ENCODE results near the gene PPP2R2D.

The PPP2R2D gene

DNA sequence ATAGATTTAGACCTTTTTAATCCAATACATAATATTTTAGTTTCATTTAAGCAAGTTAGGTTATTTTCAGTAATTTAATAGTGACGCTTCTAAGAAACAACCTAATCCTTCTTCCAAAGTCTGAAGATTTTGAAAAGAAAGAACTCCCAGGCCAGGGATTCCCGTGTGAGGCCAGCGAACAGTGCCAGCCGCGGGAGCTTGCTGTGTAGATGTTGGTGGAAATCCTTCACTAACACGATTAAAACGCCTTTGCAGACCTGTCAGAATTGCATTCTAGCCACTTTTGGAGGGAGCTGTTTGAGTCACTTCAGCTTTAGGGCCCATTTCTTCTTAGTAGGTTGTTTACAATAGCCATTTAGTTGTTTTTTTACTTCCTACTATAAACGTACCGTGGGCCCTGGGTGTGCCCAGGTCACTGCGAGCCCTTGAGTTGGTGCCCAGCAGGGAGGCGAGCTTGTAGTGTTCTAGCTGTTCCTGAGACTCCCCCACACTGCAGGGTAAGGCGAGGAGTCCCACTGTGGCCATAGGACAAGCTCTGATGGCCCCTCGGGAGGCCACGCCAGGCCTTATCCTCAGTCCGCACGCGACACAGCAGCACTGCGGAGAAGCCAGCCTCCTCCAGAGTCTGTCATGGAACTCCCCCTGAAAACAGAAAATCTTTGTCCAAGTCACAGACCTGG is 32.3 kb downstream of the PPP2R2D start:
- DNase-seq (ENCODE audit: low read depth), result no peak
- TF ChIP-seq, protein P1, sequence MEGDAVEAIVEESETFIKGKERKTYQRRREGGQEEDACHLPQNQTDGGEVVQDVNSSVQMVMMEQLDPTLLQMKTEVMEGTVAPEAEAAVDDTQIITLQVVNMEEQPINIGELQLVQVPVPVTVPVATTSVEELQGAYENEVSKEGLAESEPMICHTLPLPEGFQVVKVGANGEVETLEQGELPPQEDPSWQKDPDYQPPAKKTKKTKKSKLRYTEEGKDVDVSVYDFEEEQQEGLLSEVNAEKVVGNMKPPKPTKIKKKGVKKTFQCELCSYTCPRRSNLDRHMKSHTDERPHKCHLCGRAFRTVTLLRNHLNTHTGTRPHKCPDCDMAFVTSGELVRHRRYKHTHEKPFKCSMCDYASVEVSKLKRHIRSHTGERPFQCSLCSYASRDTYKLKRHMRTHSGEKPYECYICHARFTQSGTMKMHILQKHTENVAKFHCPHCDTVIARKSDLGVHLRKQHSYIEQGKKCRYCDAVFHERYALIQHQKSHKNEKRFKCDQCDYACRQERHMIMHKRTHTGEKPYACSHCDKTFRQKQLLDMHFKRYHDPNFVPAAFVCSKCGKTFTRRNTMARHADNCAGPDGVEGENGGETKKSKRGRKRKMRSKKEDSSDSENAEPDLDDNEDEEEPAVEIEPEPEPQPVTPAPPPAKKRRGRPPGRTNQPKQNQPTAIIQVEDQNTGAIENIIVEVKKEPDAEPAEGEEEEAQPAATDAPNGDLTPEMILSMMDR (IDR thresholded peaks at IDR 0.05; ENCODE audit: low read length, missing control alignments), result no peak

GRCh38 chr10:131933696-131934086 is 32.9 kb downstream of the PPP2R2D start:
- no peak overlapping the region for H3K4me3 ChIP-seq (replicated peaks; ENCODE audit: low read depth, low read length)
- DNase-seq (ENCODE audit: low read depth), result no peak
- TF ChIP-seq, protein P1 (IDR thresholded peaks at IDR 0.05; ENCODE audit: low read length, missing control alignments), result no peak

More for the DNA sequence above, 32.3 kb downstream of the PPP2R2D start:
- no peak overlapping the region for H3K4me3 ChIP-seq (replicated peaks; ENCODE audit: low read depth, low read length)

DNA sequence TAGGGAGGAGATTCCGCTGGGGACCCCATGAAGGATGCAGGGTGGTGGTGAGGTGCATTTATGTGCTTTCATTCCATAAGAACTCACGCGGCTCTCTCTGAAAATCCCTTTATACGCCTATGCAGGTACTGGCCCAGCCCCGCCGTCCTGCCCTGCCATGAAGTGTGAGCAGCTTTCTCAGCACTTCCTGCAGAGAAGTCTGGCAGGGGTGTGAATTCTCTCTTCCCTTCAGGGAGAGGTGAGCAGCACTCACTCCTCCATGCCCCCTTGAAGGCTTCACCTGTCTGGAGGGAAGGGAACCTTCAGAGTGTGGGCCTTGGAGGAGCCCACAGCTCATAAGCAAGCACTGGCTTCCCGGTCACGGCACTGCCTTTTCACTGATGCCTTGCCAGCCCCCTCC is 34.0 kb downstream of the PPP2R2D start:
- H3K4me3 ChIP-seq (replicated peaks; ENCODE audit: low read depth, low read length), result no peak overlapping the region
- no peak for DNase-seq (ENCODE audit: low read depth)
- TF ChIP-seq, protein P1 (IDR thresholded peaks at IDR 0.05; ENCODE audit: low read length, missing control alignments), result no peak

GRCh38 chr10:131935260-131935659 is 34.5 kb downstream of the PPP2R2D start:
- TF ChIP-seq, protein P1 (IDR thresholded peaks at IDR 0.05; ENCODE audit: low read length, missing control alignments), result no peak
- no peak overlapping the region for H3K4me3 ChIP-seq (replicated peaks; ENCODE audit: low read depth, low read length)

GRCh38 chr10:131936294-131936693 is 35.5 kb downstream of the PPP2R2D start:
- H3K4me3 ChIP-seq (replicated peaks; ENCODE audit: low read depth, low read length), result no peak overlapping the region
- no peak for DNase-seq (ENCODE audit: low read depth)
- TF ChIP-seq, protein P1 (IDR thresholded peaks at IDR 0.05; ENCODE audit: low read length, missing control alignments), result no peak

More at GRCh38 chr10:131935260-131935659, 34.5 kb downstream of the PPP2R2D start:
- DNase-seq (ENCODE audit: low read depth), result no peak

DNA sequence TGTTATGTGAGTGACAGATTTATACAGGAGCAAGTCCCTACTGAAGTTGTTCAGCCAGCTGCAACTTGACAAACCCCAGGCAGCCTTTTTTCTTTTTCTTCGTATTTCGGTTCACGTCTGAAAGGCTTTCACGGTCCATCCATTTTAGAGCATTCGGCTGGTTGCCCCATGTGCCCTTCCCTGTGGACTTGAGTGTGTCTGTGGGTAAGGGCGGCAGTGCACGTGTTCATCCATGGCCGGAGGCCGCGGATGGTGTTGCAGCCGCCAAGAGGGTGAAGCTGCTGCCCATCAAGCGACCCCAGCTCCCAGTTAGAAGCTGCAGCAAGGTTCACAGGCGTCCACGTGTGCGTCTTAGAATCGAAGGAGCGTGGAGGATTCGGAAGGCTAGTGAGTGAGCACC is 35.9 kb downstream of the PPP2R2D start:
- TF ChIP-seq, protein P1 (IDR thresholded peaks at IDR 0.05; ENCODE audit: low read length, missing control alignments), result no peak
- no peak overlapping the region for H3K4me3 ChIP-seq (replicated peaks; ENCODE audit: low read depth, low read length)
- DNase-seq (ENCODE audit: low read depth), result no peak

- no peak for DNase-seq (ENCODE audit: low read depth)
- TF ChIP-seq, protein P1 (IDR thresholded peaks at IDR 0.05; ENCODE audit: low read length, missing control alignments), result no peak
- H3K4me3 ChIP-seq (replicated peaks; ENCODE audit: low read depth, low read length), result no peak overlapping the region
These were observed 37.0 kb downstream of the PPP2R2D start for GRCh38 chr10:131937836-131938235.

All from fibroblast of pulmonary artery (primary cell).